Transverse colon (tissue), 4 donors: ENCODE data around the gene LMAN1L. TPM values are rescaled to one million over a fixed set of nuclear protein-coding genes. Genes with fewer than 3 reads are reported as not detected.

Source experiments
- DNase-seq: peaks from one replicate; pipeline ENCODE4 v3.0.0-alpha.2; 2019
- H3K27ac ChIP-seq, 4 donors: fragments of 200-600 bp; sonication (generic); 2 replicates each; pipeline ENCODE4 v1.5.1; 2016 to 2018; ENCODE audit warnings: inconsistent platforms in 4 of 4
- H3K27me3 ChIP-seq: fragments of 200-600 bp; sonication (generic); 2 replicates; pipeline ENCODE4 v1.5.1; 2017; ENCODE audit warnings: inconsistent platforms
- H3K36me3 ChIP-seq, 4 donors: fragments of 200-600 bp; sonication (generic); 2 replicates each; pipeline ENCODE4 v1.5.1; 2017 to 2019; ENCODE audit warnings: inconsistent platforms in 4 of 4
- H3K4me1 ChIP-seq, 4 donors: fragments of 200-600 bp; sonication (generic); 2 replicates each; pipeline ENCODE4 v1.5.1; 2017 to 2020; ENCODE audit warnings: inconsistent platforms in 4 of 4
- H3K4me3 ChIP-seq, 4 donors: fragments of 200-600 bp; sonication (generic); 1 replicate in 1 of 4; 2 replicates in 3 of 4; pipeline versions ENCODE4 v1.5.1 to v1.6.1; 2017 to 2019; ENCODE audit warnings: inconsistent platforms in 4 of 4
- H3K9me3 ChIP-seq, 2 donors: fragments of 200-600 bp; sonication (generic); 2 replicates each; pipeline ENCODE4 v1.5.1; 2017 to 2019; ENCODE audit warnings: inconsistent platforms in 2 of 2
- CTCF ChIP-seq, 5 experiments: fragments of 200-600 bp in 3 of 5; fragments of 450-650 bp in 2 of 5; sonication (generic) in 3 of 5; IDR thresholded peaks; 1 replicate in 2 of 5; 2 replicates in 3 of 5; pipeline ENCODE4 v1.5.1; 2016 to 2017; ENCODE audit warnings: antibody characterized with exemption in 5 of 5, inconsistent platforms in 3 of 5, mild to moderate bottlenecking in 2 of 5, moderate library complexity in 1 of 5
- EP300 ChIP-seq: sonication (generic); formaldehyde crosslinking; IDR thresholded peaks from one replicate; pipeline ENCODE4 v1.6.1; 2017; ENCODE audit warnings: antibody characterized with exemption, low read depth
- POLR2A ChIP-seq: fragments of 450-650 bp; IDR thresholded peaks from one replicate; pipeline ENCODE4 v1.6.1; 2016; ENCODE audit warnings: antibody characterized with exemption, mild to moderate bottlenecking, moderate library complexity
- POLR2AphosphoS5 ChIP-seq, 3 donors: sonication (generic); formaldehyde crosslinking; IDR thresholded peaks; one replicate each; pipeline ENCODE4 v1.6.1; 2016; ENCODE audit warnings: antibody characterized with exemption in 3 of 3
- WGBS, 2 donors: methylation state at CpG; one replicate each; pipeline ENCODE4 v1.1.5; 2018; ENCODE audit warnings: low coverage in 1 of 2; 5-methylcytosine and 5-hydroxymethylcytosine counted together
- in situ Hi-C, 4 donors: fragments of 200-750 bp; cut with MboI; loops; one replicate each; pipeline versions ENCODE4 v1.15.0 to v1.15.1; 2017; ENCODE audit warnings: low sequenced_read_pairs in 3 of 4, low pct_ligation_motif_present in 1 of 4, low pct_unique_long_range_greater_than_20kb in 1 of 4
- intact Hi-C: fragments of 100-400 bp; cut with DNase I; formaldehyde crosslinking; loops from one replicate; pipeline ENCODE4 v1.15.1; 2023; ENCODE audit warnings: low total_unique reads
- total RNA-seq, 4 donors: library from RNA; depleted of rRNA; stranded (reverse); fragments of >200 nt; gene quantifications; one replicate each; pipeline ENCODE4 v1.1.0, GENCODE V29; 2016

Gene LMAN1L
- total RNA-seq, 4 donors from 2014 or later: 20.2 TPM; not detected in 3

- peaks cover 20 to 64% (median 35%) of the 10 kb centered on the region in 4 donors for H3K4me1 ChIP-seq
- H3K27ac ChIP-seq: no peak overlapping the region
- in situ Hi-C loops (no loop called here), intact Hi-C loops (no loop called here)
- no peaks in the 10 kb centered on the region for H3K36me3 ChIP-seq
- DNase-seq: no peak
- TF ChIP-seq EP300 (no peak), POLR2A (no peak), CTCF (IDR thresholded peaks at IDR 0.05) (no peak), POLR2AphosphoS5 (IDR thresholded peaks at IDR 0.05) (no peak)
- H3K4me3 ChIP-seq: no peak overlapping the region
- H3K9me3 ChIP-seq: no peaks in the 10 kb centered on the region
- 94% methylated on average over 9 of the region's 9 CpGs; no CpG with 5 or more reads in 1 of the 2 donors for WGBS, 2 donors
- no peaks in the 10 kb centered on the region for H3K27me3 ChIP-seq
Observed at GRCh38 chr15:74794970-74795349, 17.7 kb upstream of the LMAN1L start.

GRCh38 chr15:74795966-74796625 is 16.5 kb upstream of the LMAN1L start:
- WGBS, 2 donors: 83 to 91% methylated on average over 11 to 14 of the region's 14 CpGs
- in situ Hi-C loops: no loop called here

GRCh38 chr15:74798388-74799254 is 14.0 kb upstream of the LMAN1L start:
- Histone ChIP-seq H3K36me3 (peaks cover 0 to 14% (median 6%) of the 10 kb centered on the region in 4 donors), H3K27me3 (no peaks in the 10 kb centered on the region), H3K9me3 (no peaks in the 10 kb centered on the region), H3K4me3 (no peak overlapping the region), H3K27ac (peak overlapping the region; percentile 56 to 79 (median 66)), H3K4me1 (peaks cover 10 to 36% (median 19%) of the 10 kb centered on the region in 4 donors)
- in situ Hi-C loops: no loop called here
- TF ChIP-seq POLR2AphosphoS5 (IDR thresholded peaks at IDR 0.05): peak in 1 of 3 donors; percentile 38
- TF ChIP-seq EP300: no peak
- TF ChIP-seq CTCF (IDR thresholded peaks at IDR 0.05): peak in 3 of 5 experiments; percentile 9 to 14 (median 12)
- peak; percentile 81 for DNase-seq
- 67 to 100% methylated on average over 1 to 25 of the region's 25 CpGs for WGBS, 2 donors
- intact Hi-C loops: no loop called here

More at GRCh38 chr15:74795966-74796625, 16.5 kb upstream of the LMAN1L start:
- Histone ChIP-seq H3K9me3 (no peaks in the 10 kb centered on the region), H3K4me1 (peaks cover 15 to 61% (median 30%) of the 10 kb centered on the region in 4 donors), H3K4me3 (no peak overlapping the region), H3K36me3 (no peaks in the 10 kb centered on the region), H3K27ac (no peak overlapping the region), H3K27me3 (no peaks in the 10 kb centered on the region)
- TF ChIP-seq EP300 (no peak), CTCF (IDR thresholded peaks at IDR 0.05) (no peak), POLR2A (no peak), POLR2AphosphoS5 (IDR thresholded peaks at IDR 0.05) (no peak)
- intact Hi-C loops: no loop called here
- DNase-seq: no peak

- no peak for DNase-seq
- WGBS, 2 donors: 77% methylated on average over 14 of the region's 16 CpGs; no CpG with 5 or more reads in 1 of the 2 donors
Observed at GRCh38 chr15:74799255-74799855, 13.3 kb upstream of the LMAN1L start.

More at GRCh38 chr15:74799255-74799855, 13.3 kb upstream of the LMAN1L start:
- intact Hi-C loops (no loop called here), in situ Hi-C loops (no loop called here)
- Histone ChIP-seq H3K4me3 (no peak overlapping the region), H3K27ac (peak overlapping the region; percentile 56 to 79 (median 66)), H3K9me3 (no peaks in the 10 kb centered on the region), H3K4me1 (peaks cover 10 to 34% (median 19%) of the 10 kb centered on the region in 4 donors), H3K27me3 (no peaks in the 10 kb centered on the region), H3K36me3 (peaks cover 0 to 14% (median 6%) of the 10 kb centered on the region in 4 donors)
- TF ChIP-seq CTCF (IDR thresholded peaks at IDR 0.05) (no peak), POLR2AphosphoS5 (IDR thresholded peaks at IDR 0.05) (no peak), POLR2A (no peak), EP300 (no peak)
